ENCODE measurements around the gene LRRC8A.

GRCh38 chr9:128847803-128848202, 34.1 kb upstream of the LRRC8A start:
- TF ChIP-seq CTCF (optimal IDR thresholded peaks at IDR 0.05 in 1 of 3, IDR thresholded peaks at IDR 0.05 in 1 of 3, conservative IDR thresholded peaks at IDR 0.05 in 1 of 3; ENCODE audit: extremely low read depth in 1 of 3, insufficient read depth in 2 of 3, low read length in 3 of 3) (no peak), EZH2 (IDR thresholded peaks at IDR 0.05; ENCODE audit: low read length) (no peak)
